HepG2 (cell line): Measurements from ENCODE around the gene RDM1.

ENCODE experiments used
- BRCA1 ChIP-seq: sonication (generic); formaldehyde crosslinking; IDR thresholded peaks from 2 replicates; pipeline ENCODE4 v1.4.0; 2020; ENCODE audit warnings: missing genetic modification reagents
- HNRNPLL ChIP-seq: fragments of 200-400 bp; formaldehyde crosslinking; IDR thresholded peaks from 2 replicates; pipeline ENCODE4 v1.6.1; 2017; ENCODE audit warnings: mild to moderate bottlenecking, low read depth, low read length; ENCODE audit not compliant: poor library complexity, severe bottlenecking
- MXI1 ChIP-seq: IDR thresholded peaks from 3 replicates; pipeline ENCODE4 v1.6.1; 2012; ENCODE audit warnings: low read depth, low read length, inconsistent platforms, borderline replicate concordance
- RBM22 ChIP-seq: fragments of 200-400 bp; formaldehyde crosslinking; optimal IDR thresholded peaks from 2 replicates; pipeline ENCODE3; 2017; ENCODE audit warnings: mild to moderate bottlenecking, low read length, moderate library complexity
- ZNF274 ChIP-seq: sonication (generic); formaldehyde crosslinking; IDR thresholded peaks from 2 replicates; pipeline ENCODE4 v1.5.1; 2020; ENCODE audit warnings: mild to moderate bottlenecking, missing genetic modification reagents
- TF ChIP-seq, protein P1 (sequence below): sonication (generic); formaldehyde crosslinking; conservative IDR thresholded peaks from 2 replicates; pipeline ENCODE4 v1.8.1; 2023; ENCODE audit warnings: missing genetic modification reagents
- TF ChIP-seq, protein P2 (sequence below): sonication (generic); formaldehyde crosslinking; IDR thresholded peaks from 2 replicates; pipeline ENCODE4 v1.9.0; 2021; ENCODE audit warnings: missing genetic modification reagents, borderline replicate concordance

DNA sequence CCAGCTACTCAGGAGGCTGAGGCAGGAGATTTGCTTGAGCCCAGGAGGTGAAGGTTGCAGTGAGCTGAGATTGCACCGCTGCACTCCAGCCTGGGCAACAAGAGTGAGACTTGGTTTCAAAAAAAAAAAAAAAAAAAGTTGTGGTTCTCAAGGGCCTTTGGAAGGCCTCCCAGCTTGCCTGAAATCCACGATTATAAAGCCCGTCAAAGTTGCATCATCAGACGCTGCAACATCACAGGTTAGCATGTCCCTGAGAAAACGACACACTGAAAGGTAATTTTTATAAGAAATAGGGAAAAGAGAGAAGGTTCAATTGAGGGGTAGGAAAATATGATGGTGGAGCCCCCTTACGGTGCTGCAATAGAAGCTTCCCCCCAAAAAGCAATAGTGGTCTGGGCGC is 17.5 kb upstream of the RDM1 start:
- TF ChIP-seq, protein P1, sequence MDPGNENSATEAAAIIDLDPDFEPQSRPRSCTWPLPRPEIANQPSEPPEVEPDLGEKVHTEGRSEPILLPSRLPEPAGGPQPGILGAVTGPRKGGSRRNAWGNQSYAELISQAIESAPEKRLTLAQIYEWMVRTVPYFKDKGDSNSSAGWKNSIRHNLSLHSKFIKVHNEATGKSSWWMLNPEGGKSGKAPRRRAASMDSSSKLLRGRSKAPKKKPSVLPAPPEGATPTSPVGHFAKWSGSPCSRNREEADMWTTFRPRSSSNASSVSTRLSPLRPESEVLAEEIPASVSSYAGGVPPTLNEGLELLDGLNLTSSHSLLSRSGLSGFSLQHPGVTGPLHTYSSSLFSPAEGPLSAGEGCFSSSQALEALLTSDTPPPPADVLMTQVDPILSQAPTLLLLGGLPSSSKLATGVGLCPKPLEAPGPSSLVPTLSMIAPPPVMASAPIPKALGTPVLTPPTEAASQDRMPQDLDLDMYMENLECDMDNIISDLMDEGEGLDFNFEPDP (CRISPR knock-in tag) = no peak
- TF ChIP-seq RBM22 (no peak), MXI1 (no peak), HNRNPLL (no peak), BRCA1 (CRISPR knock-in tag) (no peak), ZNF274 (CRISPR knock-in tag) (no peak)
- TF ChIP-seq, protein P2, sequence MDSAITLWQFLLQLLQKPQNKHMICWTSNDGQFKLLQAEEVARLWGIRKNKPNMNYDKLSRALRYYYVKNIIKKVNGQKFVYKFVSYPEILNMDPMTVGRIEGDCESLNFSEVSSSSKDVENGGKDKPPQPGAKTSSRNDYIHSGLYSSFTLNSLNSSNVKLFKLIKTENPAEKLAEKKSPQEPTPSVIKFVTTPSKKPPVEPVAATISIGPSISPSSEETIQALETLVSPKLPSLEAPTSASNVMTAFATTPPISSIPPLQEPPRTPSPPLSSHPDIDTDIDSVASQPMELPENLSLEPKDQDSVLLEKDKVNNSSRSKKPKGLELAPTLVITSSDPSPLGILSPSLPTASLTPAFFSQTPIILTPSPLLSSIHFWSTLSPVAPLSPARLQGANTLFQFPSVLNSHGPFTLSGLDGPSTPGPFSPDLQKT (CRISPR knock-in tag) = no peak
